Kidney glomerular epithelial cell (primary cell): ENCODE data around the gene STX18.
"Not testable (repeated sequence)": the region's sequence is repeated elsewhere in the genome, so short reads cannot be mapped to it uniquely, and the experiment has no call there.

Source experiments
- DNase-seq: peaks from one replicate; lab custom pipeline; 2025; lab: John Stamatoyannopoulos, UW

The STX18 gene

DNA sequence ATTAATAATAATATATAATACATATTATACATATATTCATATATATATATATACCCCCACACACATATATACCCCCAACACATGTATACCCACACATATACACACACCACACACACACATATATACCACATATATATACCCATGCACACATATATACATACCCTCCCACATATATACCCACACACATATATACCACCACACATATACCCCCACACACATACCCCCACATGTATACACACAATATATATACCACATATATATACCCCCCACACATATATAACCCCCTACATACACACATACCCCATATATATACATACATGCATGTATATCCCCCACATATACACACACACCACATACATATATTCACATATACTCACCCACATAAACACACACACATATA, 103.0 kb downstream of the STX18 start:
- DNase-seq, result no peak

DNA sequence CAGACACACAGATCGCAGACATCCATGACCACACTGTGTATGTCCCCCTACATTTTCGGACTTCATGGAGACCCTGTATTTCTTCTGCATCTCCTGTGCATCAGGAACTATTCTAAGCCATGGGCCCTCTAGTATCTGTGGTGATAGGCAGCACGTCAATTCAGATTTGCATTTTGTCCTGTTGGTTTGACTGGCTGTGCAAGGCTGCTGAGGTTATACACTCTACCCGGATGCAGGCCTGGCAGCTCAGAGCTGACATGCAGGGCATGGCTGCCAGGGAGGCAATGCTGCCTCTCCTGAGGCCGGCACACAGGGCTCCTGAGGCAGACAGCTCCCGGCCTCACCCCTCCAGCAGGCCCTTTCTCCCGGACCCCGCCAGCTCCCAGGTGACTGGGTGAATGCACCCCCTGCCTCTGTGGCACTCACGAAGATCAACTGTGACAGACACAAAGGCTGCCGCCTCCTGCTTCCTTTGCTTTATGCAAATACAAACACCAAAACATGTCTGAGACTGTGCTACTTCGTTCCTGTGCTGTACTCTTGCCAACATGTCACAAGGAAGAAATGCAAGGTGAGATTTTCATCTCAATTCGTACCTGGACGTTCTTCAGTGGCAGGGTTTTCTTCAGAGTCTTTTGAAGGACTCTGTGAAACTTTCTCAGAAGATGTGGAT, 103.9 kb downstream of the STX18 start:
- DNase-seq, result no peak

DNA sequence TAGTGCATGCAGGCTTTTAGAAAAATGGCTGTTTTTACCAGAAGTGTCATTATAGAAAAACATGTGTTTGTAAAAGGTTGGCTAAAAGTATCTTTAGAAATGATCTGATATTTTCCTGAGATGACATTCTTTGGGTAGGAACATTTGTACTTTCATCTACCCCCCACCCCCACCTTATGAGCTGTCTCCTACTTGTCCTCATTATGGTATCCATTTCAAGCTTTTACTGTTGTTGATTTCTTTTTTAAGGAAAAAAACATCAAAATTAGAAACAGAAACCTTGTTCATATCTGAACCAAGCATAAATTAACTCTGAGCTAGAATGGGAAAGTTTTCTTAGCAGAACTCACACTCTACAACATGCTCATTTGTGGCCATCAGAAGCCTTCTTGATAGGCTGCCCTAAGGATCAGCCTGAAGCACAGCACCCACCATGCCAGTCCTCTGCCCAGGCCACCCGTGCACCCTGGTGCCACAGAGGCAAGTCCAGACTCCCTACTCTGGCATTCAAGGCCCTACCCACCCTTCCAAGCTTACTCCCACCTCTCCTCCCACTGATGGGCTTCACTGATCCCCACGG, 105.5 kb downstream of the STX18 start:
- no peak for DNase-seq

DNA sequence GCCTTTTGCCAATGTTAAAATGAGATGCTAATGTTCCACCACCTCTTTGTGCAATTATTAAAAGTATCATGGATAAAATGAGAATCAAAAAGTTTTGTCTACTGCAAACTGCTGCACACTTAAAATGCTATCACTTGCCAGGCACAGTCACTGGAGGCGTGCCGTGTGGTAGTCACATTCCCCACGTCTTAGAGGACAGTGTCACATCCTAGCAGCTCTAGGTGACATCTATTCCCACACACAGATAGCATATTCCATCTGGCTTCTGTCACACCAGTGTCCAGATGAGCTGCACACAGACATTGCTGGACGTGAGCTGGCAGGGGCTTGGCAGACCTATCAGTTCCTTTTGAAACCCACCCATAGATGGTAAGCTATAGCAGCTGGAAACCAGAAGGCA, 107.9 kb downstream of the STX18 start:
- DNase-seq, result no peak

DNA sequence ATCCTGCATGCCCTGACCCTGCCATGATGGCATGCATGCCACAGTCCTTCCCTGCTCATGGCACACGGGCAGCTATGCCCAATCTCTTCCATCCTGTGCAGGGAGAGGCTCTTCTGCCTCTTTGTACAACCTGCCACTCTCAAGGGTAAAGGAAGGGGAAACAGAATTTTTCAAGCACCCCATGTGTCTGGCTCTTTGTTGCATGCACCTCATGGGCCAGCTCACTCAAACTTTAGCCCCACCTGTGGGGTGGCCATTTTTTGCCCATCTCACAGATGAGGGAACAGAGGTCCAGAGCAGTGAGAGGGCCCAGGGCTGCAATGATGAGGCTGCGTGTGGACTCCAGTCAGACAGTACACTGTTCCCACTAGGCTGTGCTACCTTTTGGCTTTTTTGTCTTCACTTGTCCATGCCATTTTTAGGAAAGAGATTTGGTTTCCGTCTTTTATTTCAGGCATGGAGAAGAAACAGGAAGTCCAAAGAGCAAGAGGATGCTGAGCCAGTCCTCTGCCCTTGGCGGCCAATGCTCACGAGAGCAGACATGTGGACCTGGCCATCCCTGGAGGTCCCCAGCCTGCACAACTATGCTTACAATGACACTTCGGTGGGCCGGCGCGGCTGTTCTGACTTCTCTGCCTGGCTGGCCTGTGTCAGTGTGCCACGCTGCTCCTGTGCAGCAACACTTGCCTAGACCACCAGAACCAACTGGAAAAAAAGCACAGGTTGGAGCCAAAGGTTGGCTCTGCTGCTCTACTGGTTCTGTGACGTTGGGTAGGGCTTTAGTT, 109.3 kb downstream of the STX18 start:
- DNase-seq, result no peak

DNA sequence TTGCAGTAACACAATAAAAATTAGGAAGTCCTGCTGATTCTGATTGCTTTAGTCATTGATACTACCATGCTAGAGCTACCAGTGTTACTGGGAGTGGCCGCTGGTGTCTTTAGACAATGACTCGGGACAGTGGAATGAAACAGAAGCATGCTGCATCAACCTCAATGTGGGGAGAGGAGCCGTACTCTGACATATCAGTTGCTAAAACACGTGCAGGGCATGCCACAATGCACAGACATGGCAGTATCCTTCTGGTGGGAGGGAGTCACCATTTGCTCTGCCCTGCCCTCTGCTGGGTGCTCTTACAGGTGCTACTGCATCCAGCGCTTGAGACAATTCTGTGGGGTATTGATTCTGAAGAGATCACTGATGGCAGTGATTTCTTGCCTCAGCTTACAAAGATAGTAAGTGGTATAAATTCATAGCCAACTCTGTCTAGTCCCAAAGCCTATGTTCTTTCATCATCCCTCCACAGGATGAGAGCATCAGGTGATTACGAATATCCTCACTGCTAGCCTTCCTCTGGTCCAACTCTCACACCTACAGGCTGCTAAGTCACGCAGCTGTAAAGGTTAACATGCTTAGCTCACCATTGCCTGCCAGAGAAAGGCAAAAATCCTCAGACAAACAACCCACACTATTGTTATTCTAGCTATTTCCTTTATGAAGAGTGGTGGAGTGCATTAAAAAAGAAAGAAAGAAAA, 111.2 kb downstream of the STX18 start:
- DNase-seq, result peak; percentile 81

DNA sequence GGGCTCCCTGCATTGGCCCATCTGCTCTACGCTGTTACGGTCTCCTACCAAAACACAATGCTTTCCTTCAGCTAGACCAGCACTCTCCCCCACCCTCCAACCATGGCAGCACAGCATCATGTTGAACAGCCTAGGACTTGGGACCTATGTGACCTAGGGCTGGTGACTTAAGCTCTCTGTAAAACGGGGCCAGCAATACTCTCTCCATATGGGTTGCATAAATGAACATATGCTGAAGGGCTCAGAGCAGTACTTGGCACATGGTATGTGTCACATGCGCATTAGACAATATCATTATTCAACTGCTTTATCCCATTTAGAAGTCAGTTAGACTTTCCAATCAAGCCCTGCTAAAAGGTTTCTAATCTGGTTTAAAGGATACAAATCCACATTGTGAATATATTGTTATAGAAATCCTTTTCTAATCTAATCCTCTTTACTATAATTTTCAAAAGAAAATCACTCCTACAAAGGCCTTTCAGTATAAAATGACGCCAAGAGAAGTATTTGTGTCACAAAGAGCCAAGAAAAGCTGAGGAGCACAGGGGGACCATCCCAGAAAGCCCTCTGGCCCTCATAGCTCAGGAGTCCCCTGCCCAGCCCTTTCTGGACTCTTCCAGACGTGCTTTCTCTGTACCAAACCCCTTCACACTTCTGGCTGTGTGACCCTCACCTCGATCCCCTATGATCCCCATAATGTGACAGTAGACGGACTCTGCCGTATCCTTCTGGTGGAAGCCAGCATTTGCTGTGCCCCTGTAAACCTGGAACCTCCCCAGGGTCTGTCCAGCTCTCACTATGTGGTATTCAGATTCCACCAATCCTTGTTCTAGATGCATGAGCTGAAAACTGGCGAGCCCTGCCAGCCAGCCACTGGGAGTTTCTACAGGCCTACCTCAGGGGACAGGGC, 112.6 kb downstream of the STX18 start:
- no peak for DNase-seq

DNA sequence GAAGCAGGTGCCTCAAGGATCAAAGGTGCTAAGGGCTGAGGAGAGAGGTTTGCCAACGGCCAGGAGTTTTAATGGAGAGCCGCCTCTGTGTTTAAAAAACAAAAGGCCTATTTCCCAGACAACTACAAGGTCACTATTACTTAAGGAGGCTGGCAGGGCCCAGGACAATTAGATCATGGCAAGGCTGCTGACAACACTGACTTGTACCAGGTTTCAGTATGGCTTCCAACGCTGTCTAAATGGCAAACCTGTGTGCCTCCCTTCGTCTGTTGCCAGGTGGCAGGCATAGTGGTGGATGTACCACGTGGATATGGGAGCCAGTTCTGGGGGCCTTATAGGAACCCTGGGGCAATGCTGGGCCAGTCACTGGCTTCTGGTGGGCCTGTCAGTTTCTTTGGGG, 114.0 kb downstream of the STX18 start:
- no peak for DNase-seq

DNA sequence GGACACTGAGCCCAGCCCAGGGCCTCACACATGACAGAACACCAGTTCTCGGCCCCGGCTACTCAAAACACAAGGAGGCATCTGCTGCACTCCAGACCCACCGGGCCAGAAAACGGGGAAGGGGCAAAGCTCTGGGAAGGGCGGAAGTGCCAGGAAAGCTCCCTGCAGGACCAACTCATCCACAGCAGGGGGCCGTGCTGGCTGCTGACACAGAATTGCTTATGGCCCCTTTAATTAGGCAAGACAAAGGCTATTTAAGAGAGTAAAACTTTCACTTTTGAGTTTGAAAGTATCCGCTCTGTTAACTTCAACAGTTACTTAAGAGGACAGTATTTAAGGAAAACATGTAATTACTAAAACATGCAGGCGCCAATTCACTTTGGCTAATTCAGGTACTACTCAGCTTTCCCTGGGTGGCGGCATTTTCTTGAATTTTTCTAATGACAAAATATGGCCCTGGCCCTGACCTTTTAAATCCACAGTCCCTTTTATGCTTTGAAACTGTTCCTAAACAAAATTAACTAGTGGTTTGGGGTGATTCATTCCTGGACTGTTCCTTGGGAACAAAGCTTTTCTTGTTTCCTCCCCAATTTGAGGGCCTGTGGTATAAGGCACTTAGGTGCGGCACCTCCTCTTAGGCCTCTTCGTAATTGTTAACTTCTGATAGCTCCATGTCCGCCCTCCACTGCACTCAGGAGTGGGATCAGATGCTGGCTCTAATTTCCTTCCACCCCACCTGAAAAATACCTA, 114.6 kb downstream of the STX18 start:
- no peak for DNase-seq

DNA sequence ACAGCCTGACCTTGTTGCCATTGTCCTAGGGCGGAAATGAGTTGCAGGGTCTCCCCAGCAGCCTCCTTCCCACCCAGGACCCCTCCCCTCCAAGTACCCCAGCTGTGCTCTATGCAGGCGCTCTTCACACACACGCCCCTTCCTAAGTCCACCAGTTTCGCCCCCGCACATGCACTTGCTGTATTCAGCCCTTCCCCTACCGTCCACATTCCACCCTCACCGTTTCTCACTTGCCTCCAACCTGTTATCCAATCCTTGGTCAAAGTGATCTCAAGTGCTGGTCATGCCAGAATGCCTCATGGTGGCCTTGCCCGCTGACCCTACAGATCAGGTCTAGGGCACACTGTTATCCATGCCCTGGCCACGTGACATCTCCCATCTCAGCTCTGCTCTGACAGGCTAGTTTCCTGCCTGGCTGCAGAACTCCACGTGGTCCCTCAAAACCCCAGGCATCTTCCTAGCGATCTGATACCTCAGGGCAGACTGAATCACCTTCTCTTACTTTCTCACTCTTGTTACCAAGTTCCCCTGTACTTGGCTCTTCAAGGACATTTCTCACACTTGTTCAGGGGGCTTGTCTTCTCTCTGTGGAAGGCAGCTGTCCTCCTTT, 115.2 kb downstream of the STX18 start:
- no peak for DNase-seq

DNA sequence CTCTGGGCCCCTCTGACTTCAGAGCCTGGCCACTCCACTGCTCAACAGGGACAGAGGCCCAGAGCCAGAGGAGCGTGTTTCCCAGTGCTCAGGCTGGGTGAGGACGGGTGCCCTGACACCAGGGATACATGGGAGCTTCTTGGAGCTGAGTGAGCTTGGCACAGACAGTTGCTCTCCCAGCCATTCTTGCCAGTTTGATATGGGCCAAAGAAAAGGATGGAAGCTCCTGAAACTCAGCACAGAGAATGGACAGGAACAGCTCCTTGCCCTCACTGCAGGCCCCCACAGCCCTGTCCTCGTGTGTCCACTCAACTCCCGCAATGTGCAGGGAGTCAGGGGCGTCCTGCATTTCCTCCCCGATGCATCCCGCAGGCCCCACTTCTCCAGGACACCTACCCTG, 116.2 kb downstream of the STX18 start:
- DNase-seq, result no peak

DNA sequence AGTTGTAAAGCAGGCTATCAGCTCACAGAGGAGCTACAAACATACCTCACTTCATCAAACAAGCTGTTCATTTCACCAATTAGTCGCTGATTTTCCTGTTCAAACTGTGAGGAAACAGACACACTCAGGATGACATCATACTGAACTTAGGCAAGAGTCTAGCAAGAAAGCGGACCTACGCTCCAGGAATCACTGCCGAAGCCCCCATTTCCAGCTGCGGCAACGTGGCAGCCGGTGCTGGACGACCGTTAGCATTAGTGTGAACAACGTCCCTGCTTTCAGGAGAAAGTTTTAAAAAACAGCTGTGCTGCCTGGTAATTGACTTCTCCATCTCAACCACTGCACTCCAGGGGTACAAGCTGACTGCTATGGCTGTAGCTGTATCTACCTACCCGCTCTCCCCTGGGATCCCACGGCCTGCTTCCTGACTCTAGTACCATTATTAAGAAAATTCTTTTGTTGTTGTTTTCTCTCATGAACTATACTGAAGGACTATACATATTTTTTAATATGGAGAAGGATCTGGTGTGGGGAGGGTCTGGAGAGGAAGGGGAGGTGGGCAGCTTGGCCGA, 116.6 kb downstream of the STX18 start:
- DNase-seq, result no peak

DNA sequence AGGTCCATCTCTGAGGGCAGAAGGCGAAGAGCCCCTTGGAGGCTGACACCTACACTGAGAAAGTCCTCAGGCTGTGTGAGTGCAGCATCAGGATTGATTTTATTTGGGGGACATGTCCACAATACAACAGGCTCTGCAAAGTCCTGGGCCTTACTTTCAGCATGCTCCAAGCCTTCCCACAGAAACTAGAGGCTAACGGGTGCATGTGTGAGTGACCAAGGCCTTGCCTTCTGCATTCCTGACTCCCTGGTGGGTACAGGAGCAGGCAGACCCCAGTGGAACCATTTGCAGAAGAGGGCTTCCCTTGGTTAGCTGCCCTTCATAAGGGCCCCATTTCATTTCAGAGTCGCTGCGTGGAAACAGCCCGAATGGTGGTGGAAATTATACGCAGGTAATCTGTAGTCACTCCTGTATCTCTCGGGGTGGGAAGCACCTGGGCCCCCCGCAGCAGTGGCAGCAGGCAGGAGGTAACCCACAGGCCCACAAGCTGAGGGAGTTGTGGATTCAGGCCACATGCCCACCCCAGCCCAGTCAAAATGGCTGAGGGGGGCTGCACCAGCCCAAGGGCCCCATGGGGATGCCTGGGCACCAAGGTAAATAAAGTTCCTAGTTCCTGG, 117.2 kb downstream of the STX18 start:
- no peak for DNase-seq

DNA sequence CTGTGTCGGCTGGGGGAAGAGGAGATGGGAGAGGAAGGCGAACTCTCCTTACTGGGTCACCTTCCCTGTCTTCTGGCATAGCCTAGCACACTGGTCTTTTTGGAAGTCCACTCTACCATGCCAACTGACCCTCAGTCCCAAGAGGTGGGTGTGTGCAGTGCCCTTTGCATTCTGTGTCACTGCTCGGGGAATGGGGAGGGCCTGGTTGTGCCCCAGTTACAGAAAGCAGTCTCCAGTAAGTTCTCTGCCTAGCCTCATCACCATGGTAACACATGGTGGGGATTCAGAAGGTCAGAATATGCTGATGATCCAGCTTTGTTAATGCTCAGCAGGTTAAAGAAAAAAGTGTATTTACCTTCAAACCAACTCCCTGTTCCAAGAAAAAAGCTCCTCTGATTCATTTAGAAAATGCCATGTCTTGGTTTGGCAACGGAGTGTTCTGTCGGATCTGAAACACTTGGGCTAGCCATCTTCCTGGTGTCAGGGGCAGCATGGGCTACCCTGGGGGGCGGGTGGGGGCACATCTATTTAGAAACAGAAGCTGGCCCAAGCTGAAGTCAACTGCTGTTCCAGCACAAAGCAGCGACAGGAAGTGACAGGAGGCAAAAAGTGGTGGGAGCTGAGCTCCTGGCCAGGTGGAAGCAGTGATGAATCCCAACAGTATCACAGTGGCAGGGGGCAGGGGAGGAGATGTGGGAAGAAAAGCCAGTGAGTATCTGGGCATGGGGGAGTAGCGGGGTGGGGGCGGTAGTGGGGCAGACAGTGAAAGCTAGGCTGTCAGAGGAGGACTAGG, 117.9 kb downstream of the STX18 start:
- no peak for DNase-seq

DNA sequence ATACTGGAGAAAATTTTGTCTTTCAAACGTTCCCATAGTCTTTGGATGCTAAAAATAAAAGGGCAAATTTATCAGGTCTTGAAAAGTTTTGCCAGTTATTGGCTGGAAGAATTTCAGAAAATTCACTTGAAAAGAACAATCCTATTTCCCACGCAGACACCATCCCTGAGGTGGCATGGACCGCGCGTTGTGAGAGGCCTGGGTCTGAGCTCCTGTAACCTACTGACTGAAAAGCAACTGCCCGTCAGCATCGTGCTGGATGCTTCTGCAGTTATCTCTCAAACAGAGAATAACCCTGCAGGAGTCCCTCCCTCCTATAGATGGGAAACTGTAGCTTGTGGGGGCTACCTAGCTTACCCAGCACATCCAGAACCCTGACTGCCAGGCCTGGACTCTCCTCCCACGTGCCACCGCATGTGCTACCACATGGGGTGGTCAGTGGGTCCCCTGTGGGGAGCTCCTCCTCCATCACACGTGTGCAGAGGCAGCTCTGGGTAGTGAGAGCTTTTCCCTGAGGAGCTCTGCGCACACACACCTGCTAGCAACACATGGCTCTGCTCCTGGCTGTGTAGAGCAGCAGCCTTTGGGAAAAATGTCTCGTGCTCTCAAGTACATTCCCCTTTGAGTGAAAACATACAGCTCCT, 118.9 kb downstream of the STX18 start:
- DNase-seq, result no peak

DNA sequence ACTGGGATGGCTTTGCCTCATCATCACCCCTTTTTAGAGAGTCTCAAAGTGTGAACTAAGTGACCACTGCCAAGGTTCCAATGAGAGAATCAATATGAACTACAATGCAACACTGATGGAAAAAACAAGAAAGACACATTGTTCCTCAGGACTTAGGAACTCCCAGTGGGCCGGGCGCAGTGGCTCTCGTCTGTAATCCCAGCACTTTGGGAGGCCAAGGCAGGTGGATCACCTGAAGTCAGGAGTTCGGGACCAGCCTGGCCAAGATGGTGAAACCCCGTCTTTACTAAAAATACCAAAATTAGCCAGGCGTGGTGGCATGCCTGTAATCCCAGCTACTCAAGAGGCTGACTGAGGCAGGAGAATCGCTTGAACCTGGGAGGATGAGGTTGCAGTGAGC, 119.7 kb downstream of the STX18 start:
- DNase-seq, result not testable (repeated sequence)

DNA sequence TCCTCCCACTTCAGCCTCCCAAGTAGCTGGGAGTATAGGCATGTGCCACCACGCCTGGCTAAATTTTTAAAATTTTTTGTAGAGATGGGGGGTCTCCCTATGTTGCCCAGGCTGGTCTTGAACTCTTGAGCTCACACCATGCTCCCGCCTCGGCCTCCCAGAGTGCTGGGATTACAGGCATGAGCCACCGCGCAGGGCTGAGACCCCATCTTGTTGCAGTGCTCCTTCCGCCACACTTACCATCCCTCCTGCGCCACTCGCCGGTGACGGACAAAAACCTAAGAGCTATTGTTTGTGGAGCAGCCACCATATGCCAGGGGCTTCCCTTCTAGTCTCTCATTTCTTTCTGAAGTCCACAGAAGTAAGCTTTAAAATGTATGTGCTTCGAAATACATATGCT, 120.5 kb downstream of the STX18 start:
- DNase-seq, result no peak

DNA sequence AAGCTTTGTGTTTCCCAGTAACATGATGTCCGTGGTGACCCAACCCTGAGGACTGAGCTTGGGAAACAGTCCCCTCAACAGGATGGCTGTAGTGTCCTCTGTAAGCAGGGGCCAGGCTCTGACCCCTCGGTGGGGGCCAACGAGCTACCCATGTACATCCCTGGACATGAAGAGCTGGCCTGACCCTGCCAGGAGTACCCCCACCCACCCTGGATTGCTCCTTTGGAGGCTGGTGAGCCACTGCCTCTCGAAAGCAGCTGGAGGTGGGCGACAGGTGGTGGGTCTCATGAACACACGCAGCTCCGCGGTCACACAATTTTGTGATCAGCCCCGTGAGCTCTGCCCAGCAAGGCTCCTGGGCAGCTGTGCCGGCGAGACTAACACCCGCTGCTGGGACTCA, 121.4 kb downstream of the STX18 start:
- no peak for DNase-seq
